ENCODE results near the gene MLNR. TPM values are rescaled to one million over a fixed set of nuclear protein-coding genes. Genes with fewer than 3 reads are reported as not detected.

MLNR gene
- total RNA-seq, 4 donors from 2014 or later: not detected

DNA sequence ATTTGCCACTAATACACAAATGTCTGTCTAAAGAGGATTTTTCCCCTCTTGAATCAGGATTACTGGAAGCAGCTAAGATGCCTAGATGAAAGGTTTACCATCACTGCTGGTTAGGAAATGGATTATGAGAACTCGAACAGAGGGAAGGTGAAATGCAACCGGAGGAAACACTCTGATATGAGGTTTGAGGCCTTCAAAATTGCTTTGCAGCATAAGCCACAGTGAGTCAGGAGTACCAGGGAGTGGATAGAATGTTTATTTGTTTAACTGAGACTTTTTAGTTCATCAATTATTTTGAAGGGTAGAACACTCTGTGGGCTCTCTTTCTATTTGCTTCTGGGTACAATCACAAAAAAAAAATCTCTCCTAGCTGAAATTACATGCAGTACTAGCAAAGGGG is 45.7 kb downstream of the MLNR start:
- Histone ChIP-seq H3K27ac (no peak overlapping the region), H3K4me3 (no peak overlapping the region), H3K27me3 (no peaks in the 10 kb centered on the region), H3K36me3 (peaks cover 0 to 29% (median 0%) of the 10 kb centered on the region in 3 donors), H3K9me3 (no peaks in the 10 kb centered on the region), H3K4me1 (no peaks in the 10 kb centered on the region)
- TF ChIP-seq POLR2A (IDR thresholded peaks at IDR 0.05): no peak
- TF ChIP-seq, protein P1, sequence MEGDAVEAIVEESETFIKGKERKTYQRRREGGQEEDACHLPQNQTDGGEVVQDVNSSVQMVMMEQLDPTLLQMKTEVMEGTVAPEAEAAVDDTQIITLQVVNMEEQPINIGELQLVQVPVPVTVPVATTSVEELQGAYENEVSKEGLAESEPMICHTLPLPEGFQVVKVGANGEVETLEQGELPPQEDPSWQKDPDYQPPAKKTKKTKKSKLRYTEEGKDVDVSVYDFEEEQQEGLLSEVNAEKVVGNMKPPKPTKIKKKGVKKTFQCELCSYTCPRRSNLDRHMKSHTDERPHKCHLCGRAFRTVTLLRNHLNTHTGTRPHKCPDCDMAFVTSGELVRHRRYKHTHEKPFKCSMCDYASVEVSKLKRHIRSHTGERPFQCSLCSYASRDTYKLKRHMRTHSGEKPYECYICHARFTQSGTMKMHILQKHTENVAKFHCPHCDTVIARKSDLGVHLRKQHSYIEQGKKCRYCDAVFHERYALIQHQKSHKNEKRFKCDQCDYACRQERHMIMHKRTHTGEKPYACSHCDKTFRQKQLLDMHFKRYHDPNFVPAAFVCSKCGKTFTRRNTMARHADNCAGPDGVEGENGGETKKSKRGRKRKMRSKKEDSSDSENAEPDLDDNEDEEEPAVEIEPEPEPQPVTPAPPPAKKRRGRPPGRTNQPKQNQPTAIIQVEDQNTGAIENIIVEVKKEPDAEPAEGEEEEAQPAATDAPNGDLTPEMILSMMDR (IDR thresholded peaks at IDR 0.05): no peak
- no peak for DNase-seq

DNA sequence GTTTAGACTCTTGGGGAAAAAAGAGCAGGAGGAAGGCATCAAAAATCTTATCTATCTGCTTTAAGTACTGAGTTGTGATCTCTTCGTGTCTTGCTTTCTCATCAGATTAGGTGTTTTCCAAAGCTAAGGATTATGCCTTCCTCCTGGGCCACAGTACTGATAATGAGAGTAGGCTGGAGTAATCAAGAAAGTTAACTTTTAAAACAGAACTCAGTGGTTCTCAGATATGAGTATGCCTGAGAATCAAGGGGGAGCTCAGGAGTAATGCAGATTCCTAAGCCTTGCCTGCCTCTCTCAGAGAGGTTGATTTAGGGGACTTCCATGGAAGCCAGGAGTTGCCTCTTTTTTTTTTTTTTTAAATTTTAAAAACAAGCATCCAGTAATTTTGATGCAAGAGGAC is 51.1 kb downstream of the MLNR start:
- Histone ChIP-seq H3K4me3 (no peak overlapping the region), H3K27me3 (no peaks in the 10 kb centered on the region), H3K9me3 (no peaks in the 10 kb centered on the region), H3K27ac (no peak overlapping the region), H3K4me1 (no peaks in the 10 kb centered on the region), H3K36me3 (peaks cover 0 to 17% (median 0%) of the 10 kb centered on the region in 3 donors)
- no peak for DNase-seq
- TF ChIP-seq, protein P1 (IDR thresholded peaks at IDR 0.05): no peak
- TF ChIP-seq POLR2A (IDR thresholded peaks at IDR 0.05): no peak

Small RNAs within 50 kb of the gene (small RNA-seq; reads per million reads assigned to genes)
- 0 reads per million in 2 donors for gene COX7CP1

Other genes starting within 250 kb of the MLNR start
- gene FNDC3A, start 244.4 kb upstream of the MLNR start, total RNA-seq: 10 to 100 TPM; 40.4 to 75.0 (median 52.6) TPM
- gene CDADC1, start 27.6 kb downstream of the MLNR start, total RNA-seq: 1 to 10 TPM; 4.7 to 9.2 (median 7.1) TPM
- 10 to 100 TPM in 2 of 4 donors, 1 to 10 TPM in 2; 8.3 to 28.9 (median 11.6) TPM for gene CAB39L, start 223.7 kb downstream of the MLNR start, total RNA-seq
- 10 to 100 TPM in 1 of 4 donors, 1 to 10 TPM in 3; 5.4 to 20.6 (median 8.9) TPM for gene SETDB2, start 223.9 kb downstream of the MLNR start, total RNA-seq

Data from Peyer's patch (tissue), 4 donors.